Stimulated activated CD4-positive, alpha-beta T cell treated with anti-CD3 and anti-CD28 coated beads, Interleukin-2, amount 100 ng/mL, for 4 hours (primary cell): ENCODE results near the gene TMED8.

Source experiments
- DNase-seq: peaks from one replicate; pipeline ENCODE4 v3.0.0-alpha.2; 2020; ENCODE audit warnings: low read depth

Gene TMED8

DNA sequence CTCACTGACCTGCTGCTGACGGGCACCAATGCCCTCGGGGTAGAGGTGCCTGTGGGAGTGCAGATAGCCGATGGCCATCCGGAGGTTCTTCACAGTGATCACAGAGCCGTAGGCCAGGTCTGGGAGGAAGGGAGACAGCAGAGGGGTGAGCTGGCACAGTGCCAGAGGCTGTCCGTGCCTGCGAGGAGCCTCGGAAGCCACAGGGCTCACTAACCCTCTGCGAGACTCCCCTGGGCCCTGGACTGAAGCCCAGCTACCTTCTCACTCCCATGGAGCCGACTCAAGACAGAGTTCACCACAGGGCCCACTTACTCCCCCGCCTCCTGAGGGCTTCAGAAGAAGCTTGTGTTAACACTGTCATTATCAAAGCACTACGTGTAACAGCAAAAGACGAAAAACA, 80.7 kb downstream of the TMED8 start:
- DNase-seq: no peak

DNA sequence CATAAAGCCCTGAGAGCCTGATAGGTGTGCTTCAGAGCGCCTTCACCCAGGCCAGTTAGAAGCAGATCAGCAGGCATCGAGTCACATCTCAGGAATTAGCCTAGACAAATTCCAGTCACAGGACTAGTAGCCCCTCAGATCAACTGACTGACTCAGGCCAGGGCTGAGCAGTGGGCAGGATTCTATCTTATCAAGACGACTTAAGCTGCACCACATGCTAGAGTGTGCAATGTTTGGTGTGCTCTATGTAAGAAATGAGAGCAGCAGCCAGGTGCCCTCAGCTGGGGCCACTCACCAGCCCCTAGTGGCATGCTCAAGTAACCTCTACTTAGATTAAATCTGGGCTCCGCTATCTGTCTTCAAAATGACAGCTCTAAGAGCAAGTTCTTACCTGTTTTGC, 86.2 kb downstream of the TMED8 start:
- DNase-seq: no peak

DNA sequence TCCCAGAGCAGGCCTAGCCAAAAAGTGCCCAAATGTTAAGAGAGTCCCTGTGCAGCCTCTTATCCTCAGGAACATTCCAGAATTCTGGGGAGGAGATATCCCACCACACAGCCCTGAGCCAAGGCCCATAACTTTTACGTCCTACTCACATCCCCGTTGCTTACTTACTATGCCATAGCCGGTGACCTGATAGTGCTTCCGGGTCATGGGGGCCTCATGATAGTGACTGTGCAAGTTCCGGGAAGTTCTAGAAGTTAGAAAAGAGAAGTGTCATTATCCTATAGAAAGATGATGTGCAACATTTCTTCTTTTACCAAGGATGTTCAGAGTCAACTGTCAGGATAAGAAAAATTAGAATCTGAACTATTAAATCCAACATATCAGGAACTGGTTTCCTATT, 90.3 kb downstream of the TMED8 start:
- DNase-seq: no peak
